Activated effector memory CD4-positive, alpha-beta T cell treated with anti-CD3 and anti-CD28 coated beads, Interleukin-2, amount 50 U/mL, for 16 hours (primary cell): ENCODE measurements around the gene SEMA4D.
A peak's percentile ranks its signal among the peaks of the same experiment; 100 is the strongest.

Experiments used
- DNase-seq: peaks from one replicate; pipeline ENCODE4 v3.0.0-alpha.2; 2020

The SEMA4D gene

DNA sequence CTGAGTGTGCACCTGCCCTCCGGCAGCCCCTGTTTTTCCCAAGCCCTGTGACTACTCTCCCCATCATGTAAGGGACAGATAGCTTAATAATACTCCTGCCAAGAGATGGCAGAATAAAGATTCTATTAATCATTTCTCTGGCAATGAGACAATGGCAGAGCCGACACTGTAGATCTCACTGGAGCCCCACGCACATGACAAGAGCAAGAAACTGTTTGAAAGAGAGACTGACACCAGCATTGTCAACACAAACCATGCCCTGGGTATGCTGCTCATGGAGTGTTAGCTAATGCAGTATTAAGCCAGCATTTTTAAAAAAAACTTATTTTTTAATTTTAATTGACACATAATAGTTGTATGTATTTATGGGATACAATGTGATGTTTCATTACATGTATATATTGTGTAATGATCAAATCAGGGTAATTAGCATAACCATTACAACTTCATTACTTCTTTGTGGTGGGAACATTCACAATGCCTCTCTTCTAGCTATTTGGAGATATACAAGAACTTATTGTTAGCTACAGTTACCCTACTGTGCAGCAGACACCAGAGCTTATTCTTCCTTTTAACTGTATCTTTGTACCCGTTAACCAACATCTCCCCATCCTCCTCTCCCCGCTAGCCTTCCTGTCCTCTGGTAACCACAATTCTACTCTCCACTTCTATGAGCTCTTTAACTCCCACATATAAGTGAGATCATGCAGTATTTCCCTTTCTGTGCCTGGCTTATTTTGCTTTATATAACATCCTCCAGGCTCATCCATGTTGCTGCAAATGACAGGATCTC, 31.5 kb upstream of the SEMA4D start:
- no peak for DNase-seq

DNA sequence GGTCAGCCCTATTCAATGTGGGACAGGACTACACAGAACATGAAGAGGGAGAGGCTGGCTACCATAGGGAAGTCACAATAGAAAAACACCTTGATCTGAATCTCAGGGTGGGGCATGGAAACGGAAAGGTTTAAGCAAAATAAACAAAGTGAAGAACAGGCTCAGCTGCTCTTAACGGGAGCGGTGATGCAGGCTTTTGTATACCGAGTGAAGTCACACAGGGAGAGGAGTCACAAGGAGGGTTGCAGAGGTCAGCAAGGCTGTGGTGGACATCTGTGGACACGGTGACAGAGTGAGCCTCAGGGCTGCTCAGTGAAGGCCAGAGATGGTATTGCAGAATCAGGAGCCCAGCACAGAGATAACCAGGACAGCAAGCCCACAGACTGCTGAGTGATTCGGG, 30.6 kb upstream of the SEMA4D start:
- peak; percentile 43 for DNase-seq

DNA sequence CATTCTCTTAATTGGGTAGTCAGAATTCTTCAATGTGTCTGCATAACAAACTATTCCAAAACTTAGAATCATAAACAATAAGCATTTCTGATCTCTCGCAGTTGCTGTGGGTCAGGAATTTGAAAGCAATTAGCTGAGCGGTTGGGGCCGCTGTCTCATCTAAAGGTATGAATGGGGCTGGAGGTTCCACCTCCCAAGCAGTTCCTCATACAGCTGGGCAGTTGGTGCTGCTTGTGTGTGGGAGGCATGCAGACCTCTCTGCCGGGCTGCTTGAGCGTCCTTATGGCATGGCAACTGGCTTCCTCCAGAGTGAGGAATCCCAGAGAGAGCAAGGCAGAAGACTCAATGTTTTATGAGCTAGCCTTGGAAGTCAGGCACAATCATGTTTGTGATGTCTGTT, 30.2 kb upstream of the SEMA4D start:
- DNase-seq, result no peak

DNA sequence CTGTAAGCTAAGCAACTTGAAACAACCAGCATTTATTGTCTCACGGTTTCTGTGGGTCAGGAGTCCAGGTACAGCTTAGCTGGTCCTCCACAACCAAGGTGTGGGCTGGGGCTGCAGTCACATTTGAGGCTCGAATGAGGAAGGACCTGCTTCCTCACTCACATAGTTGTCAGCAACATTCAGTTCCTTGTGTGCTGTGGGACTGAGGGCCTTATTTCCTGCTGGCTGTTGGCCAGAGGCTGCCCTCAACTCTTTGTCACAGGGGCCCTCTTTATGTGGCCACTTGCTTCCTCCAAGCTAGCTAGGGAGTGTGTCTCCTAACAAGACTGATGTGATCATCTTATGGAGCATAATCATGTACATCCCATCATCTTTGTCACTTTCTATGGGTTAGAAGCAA, 29.2 kb upstream of the SEMA4D start:
- peak; percentile 57 for DNase-seq

DNA sequence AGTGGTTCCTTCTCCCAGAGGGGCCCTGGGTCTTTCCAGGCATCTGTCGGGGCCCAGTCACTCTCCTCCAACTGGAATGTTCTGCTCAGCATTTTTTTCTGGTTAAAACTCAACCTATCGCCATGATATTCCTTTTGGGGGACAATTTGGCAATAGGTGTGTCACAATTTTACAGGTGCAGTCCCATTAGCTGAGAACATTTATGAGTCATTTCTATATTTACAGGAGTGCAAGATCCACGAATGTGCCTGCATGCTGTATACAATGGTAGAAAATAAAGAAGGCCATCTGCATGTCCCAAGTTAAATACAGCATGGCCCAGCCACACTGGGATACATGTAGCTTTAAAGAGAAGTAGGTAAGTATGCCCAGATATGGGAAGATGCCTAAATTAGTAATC, 28.8 kb upstream of the SEMA4D start:
- no peak for DNase-seq

DNA sequence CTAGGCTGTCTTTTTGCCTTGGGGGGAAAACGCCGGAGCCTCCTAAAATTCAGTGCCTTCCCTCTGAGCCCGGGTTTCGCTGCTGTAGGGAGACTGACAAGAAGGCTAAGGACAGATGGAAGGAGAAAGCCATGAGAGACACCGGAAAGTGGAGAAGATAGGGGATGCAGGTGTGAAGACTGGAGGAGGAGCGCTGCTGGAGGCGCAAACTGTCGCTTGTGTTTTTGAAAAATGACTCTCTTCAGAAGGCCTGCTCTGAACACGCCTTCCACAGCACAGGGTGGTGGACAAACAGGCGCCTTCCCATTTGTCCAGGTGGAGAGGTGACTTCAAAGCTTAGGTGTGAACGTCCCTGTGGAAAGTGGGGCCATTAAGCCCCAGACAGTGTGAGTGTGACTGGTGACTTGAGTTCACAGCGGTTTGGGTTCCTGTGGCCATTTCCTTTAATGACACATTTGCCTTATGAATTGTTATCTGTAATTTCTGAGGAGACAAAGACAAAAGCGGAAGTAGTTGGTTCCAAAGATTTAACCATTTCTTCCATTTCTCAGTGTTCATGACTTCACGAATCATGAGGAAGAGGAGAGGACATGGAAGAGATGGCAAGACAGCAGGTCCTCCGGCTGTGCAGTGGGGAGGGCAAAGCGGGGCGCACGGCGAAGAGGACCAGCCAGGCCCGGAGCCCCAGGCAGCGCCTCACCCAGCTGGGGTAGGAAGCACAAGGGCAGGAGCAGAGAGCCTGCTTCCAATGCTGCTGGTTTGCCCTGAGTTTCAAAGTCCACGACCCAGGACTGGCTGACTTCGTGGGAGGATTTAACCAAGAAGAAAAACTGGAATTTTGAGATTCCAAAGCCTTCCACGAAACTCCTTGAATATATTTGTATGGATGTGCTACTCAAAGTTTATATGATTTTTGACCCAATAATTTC, 27.8 kb upstream of the SEMA4D start:
- DNase-seq, result peak; percentile 58

DNA sequence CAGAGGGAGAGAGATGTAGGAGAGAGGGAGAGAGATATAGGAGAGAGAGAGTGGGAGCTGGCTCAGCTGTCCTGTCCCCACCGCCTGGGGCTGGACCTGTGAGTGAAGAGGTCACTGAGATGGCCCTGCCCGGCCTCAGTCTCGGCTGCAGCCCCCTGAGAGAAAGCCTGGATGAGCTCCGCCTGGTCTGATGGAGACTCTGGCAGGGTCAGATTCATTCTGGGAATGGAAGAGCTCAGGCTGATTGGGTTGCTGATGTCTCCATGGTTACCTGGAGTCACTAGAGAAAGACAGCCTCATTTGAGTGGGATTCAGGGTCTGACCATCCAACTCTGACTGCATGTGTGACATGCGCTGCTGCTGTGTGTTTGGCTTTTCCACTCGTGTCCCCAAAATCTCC, 27.1 kb upstream of the SEMA4D start:
- DNase-seq, result peak; percentile 58

DNA sequence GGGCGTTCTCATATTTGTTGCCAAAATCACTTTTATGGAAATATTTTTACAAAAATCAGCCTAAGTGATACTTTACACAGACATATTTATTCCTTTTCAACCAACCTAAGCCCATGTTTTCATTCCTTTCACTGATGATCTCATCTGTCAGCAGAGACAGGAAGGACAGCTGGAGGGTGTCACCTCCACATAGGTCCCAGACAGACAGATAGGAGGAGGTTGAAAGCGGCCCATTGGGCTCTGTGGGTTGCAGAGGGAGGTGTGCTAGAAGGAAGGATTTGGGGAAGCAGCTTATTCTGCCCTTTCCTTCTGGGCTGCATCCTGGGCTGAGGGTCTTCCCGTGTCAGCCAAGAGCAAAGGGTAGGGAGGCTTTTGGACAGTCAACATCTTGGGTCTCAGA, 26.0 kb upstream of the SEMA4D start:
- DNase-seq, result peak; percentile 78

DNA sequence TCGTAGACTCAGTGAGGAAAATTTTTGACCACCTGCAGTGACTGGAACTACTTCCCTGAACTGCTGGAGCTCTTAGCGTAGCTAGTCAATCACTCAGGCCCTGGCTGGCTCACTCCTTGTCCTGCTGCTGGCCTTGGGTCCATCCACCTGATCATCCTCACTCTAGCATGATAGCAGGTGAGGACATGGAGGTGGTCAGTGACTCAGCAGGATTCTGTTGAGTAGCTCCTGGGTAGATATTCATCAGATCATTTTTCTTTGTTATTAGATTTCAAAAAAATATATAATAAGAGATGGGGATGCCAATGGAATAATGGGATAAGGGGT, 25.0 kb upstream of the SEMA4D start:
- DNase-seq, result peak; percentile 60

DNA sequence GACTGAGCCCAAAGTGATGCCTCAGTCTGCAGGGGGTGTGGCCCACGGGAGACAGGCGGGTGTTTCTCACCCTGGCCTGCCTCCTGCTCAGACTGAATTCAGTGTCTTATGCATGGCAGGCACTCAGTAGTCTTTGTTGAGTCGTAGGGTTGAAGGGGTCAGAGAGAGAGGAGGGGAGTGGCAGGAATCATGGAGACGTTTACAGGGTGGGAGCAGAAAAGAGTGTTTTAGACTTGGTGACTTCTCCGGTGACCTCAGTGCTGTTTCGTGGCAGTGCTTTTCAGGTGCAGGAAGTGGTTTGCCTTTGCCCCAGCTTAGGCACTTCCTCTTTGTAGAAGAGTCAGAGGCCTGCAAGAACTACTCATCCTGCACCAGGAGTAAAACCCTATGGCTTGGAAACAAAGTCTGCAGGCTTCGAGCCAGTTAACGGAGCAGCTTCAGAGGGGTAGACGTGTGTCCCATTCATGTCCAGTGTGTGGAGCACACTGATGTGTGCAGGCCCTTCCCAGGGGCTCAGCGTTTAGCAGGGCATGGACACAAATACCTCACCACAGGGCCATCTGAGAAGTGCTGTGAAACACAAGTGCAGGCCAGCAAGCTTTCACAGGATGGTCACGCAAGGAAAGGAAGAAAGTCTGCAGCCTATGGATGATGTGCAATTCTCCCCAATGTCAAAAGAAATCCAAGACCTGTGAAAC, 24.5 kb upstream of the SEMA4D start:
- DNase-seq, result peak; percentile 90

DNA sequence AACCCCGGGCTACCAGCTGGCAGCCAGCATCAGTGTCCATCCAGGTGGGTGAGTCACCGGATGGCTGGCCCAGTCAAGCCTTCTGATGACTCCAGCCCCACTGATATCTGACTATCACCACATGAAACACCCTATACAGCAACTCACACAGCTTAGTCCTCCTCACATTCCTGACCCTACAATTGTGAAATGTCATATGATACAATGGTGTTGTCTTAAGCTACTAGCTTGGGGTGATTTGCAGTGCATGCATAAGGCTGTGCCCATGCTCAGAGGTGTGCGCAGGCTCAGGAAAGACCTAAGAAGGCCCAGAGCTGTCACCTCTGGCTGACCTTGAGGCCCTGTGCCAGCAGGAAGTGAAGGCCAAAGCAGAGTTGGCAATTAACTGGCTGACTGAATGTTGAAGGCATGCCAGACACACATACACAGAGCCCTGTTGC, 21.5 kb upstream of the SEMA4D start:
- DNase-seq, result peak; percentile 65

DNA sequence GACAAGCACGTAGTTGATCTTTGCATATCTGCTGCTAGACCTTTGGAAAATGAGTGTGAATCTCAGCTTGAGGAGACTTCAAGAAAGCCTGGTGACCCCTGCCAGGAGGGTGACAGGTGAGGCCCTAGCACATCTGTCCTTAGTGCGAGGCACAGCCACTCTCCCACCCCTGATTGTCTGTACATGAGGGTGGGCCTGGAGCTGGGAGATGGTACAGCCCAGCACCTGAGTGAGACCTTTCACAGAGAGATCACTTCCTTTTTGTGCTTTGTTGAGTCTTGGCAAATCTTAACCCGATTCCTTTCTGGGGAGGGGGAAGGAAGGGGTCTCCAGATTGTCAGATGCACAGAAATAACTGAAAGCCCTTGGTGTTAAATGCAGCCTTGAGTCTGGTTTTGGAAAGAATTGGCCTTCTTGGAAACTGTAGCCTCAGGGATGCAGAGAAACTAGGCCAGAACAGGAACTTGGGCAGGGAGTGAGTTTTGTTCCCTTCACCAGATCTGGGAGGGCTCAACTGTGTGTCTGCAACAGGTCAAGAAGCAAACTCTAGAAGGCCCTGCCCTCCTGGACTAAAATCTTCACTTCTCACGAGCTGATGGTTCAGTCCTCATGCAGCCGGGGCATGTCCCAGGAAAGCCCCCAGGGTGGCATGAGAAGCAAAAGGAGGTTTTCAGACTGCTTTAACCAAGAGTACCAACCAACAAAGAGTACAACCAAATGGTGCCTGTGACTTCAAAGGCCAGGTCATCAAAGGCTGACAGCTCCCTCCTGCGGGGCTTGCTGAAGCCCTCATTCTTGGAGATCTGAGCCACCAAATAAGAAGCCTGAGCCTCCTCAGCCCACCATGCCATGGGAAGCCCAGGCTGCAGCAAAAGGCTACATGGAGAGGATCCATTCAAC, 20.8 kb upstream of the SEMA4D start:
- peak; percentile 63 for DNase-seq

DNA sequence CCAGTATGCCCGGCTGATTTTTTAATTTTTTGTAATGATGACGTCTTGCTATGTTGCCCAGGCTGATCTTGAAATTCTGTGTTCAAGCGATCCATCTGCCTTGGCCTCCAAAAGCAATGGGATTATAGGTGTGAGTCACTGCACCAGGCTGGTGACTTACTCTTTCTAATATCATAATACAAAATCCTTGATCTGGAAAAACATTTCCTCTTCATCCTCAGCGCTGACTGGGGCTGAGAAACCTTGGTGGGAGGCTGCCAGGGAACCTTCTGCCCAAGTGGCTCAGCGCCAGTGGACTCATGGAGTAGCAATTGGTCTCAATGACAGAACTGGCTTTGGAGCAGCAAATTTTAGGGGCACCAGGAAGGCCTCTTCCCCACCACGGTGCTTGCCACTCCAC, 17.5 kb upstream of the SEMA4D start:
- DNase-seq, result peak; percentile 34

DNA sequence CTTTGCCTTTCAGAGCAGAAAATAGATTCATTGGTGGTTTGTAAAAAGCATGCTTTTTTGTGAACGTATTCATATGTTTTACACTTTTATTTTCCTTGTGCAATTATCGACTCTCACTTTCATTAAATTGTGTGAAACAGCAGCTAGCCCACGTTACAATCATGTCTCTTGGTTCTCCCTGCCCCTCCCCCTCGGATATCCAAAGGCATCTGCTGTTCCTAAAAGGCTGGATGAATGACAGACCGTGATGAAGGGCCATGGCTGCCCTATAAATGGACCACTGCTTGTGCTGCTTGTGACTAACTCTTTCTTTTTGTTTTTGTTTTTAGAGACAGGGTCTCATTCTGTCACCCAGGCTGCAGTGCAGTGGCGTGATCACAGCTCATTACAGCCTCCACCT, 17.0 kb upstream of the SEMA4D start:
- no peak for DNase-seq

DNA sequence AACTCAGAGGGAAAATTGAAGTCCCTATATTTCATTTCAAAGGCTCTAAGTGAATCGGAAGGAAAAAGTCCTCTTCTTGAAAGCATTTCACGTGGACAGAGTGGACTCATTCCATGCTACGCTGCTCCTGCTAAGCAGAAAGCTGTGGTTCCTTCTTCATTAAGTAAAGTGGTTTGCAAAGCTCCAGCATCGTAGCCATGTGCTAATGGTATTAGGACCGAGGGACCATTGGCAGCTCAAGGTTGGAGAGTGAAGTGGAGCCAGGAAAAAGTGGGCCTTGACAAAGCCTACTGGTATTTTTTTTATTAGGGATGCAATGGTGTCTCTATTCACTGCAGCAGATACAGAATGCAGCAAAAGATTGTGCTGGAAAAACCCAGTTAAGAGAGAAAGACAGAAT, 16.4 kb upstream of the SEMA4D start:
- no peak for DNase-seq

DNA sequence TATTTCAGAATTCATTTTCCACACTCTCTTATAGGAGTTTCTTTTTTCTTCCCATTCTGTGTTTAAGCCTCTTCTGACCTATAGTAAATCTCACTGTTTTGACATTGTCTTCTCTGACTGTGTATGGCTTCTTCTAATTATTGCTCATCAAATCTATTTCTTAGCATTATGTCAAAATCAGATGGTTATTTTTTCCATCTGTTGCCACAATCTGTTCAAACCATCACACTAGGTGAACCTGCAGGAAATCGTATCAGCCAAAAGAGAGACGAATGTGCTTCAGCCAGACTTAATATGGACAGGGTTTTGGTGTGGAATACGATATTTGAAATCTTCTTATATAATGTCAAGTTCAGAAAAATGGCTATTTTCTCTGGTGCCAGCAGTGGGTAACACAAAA, 15.9 kb upstream of the SEMA4D start:
- DNase-seq, result no peak

DNA sequence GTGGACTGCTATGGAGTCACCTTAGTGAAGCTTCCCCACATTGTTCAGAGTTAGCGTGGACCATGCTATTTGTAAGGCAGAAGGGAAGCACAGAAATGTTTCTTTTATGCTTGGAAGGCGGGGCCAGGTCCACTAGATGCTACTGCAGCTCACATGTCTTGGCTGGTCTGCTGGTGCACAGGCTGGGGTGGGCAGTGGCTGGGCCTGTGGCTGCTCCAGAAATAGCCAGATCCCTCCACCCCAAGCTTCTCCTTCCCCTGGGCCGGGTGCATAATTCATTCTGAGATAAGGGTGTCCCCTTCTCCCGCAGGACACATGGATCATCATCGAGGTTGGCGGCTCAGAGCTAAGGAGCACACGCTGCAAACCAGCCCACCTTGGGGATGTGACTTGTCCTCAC, 14.5 kb upstream of the SEMA4D start:
- DNase-seq, result no peak

DNA sequence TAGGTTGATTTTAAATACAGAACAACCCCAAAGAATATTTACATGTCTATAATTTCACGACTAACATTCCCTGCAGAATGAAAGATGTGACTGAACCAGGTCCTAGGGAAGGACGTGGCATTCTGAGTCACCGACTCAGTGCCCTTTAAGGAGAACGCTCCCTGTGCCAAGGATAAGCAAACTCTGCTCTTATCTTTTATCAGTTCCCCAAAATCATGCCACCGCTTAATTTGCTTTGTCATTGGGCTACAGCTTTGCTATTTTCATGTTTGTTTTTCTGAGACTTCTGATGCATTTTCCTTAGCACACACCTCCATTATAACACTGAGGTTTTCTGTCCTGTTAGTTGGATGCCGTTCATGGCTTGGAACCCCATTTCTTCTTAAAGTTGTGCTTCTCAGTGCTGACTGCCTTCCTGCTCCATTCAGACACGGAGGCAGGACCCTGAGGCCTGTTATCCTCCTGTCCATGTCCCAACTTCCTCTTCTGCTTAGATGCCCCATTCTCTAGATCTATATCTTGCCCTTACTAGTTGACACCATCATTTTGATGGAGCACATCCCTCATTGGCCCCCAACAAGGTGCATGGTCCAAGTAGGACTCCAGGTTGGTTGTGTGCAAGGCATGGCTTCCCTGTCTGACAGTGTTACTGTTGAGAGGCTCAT, 11.2 kb upstream of the SEMA4D start:
- no peak for DNase-seq

DNA sequence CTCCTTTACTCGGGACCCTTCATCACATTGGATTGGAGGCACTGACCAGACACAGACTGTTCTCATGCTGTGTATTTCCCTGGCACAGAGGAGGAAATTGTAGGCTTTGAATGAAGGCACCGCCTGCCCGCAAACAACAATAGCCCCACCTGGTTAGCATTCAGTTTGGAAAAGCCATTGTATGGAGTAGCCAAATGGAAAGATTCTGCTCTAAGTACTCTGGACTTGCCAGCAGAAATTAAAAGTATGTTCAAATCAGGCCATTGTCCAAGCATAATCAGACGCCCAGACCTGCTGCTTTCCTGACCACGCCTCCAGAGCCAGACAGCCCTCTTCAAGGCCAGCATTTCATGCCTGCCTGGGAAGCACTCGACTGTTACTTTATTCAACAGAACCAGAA, 8.0 kb upstream of the SEMA4D start:
- no peak for DNase-seq

DNA sequence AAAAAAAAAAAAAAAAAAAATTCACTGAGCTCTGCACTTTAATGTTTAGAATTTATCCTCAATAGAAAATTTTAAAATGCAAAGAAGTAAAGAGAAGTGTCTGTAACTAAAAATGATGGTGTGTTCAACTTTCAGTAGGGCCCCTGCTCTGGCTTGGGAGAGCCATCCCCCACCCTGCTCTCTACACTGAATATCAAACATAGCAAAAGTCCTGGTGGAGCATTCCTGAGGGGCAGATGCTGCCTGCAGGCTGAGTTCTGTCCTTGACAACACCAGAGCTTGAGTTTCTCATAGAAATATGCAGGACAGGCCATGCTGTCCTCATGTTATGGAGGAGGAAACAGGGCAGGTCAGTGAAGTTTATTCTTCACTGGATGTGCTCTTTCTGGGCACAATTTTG, 7.1 kb upstream of the SEMA4D start:
- no peak for DNase-seq

DNA sequence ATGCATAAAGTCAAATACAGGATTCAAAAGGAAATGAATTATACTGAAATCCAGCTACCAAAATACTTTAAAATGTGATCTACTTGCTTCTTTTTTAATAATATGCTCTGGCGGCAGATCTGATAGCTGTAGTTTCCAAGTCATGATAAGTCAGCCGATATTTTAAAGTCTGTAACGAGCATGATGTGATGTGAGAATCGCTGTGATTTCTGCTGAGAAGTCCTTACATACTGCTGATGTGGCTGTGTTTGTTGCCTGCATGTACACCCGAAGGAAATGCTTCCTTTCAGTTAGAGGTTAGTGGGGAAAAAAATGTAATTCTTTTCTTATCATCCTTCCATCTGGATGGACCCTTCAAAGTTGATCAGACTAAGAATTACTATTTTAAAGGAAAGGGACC, 4.8 kb upstream of the SEMA4D start:
- no peak for DNase-seq

DNA sequence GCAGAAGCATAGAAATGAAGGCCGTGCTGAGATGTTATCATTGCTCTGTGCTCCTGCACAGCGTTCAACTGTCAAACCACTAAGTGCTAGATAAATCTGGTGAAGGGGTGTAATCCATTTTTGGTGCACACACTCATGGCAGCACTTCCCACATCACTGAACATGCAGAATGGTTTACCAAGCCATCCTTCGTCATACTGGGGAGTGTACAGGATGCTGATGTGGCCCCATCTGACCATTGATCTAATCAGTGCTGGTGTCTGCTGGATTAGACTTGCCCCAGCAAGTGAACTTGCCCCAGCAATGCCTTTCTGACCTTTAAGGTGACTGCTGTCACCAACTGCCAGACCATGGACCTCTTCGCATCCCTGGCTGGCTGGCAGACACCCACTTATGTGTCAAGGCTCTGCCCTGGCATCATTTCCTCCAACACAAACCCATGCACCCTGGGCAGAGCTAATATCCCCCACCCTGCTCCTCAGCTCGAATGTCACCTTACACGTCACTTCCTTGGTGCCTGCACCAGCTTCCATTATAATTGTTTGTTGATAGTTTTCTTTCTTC, 4.2 kb upstream of the SEMA4D start:
- DNase-seq, result peak; percentile 77
